Measurements from ENCODE around the gene LCN10.

DNA sequence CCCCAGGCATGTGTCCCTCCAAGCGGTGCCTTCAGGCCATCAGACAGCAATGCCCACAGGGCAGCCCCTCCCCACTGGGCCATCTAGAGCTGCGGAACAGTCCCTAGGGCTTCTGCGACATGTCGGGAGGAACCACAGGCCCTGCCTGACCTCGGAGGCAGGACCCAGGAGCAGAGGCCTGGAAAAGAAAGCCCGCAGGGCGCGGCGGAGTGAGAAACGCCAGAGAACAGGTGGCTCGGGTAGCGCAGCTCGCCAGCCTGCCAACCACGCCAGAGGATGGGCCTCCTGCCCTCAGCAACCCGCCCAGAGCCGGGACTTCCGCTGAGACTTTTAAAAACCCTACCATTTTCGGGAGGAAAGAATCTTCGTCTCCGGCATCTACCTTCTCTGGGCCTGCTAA lies 14.6 kb upstream of the LCN10 start:
- TF ChIP-seq ZNF274 (IDR thresholded peaks at IDR 0.05; ENCODE audit: low read depth, low read length) (no peak), YY1 (IDR thresholded peaks at IDR 0.05; ENCODE audit: insufficient read depth, insufficient read length) (no peak), SUZ12 (IDR thresholded peaks at IDR 0.05; ENCODE audit: extremely low read depth, insufficient read depth, insufficient read length) (no peak)

All from NT2/D1 (cell line).